ENCODE data around the gene MTX3. TPM values are rescaled to one million over a fixed set of nuclear protein-coding genes. Genes with fewer than 3 reads are reported as not detected.

The MTX3 gene
- total RNA-seq, 1 experiment from 2014 or later, result 22.7 TPM

- Mint-ChIP-seq H3K4me3 (ENCODE audit: low read depth, unreplicated experiment) (no peak overlapping the region), H3K4me1 (ENCODE audit: low read depth, unreplicated experiment) (peaks cover 13% of the 10 kb centered on the region), H3K36me3 (ENCODE audit: insufficient read depth, unreplicated experiment) (no peaks in the 10 kb centered on the region), H3K27me3 (ENCODE audit: unreplicated experiment) (peaks cover 54% of the 10 kb centered on the region), H3K27ac (ENCODE audit: unreplicated experiment) (no peak overlapping the region), H3K9me3 (ENCODE audit: low read depth, unreplicated experiment) (no peaks in the 10 kb centered on the region)
- no TSS peak for BruUV-seq (replicated peaks)
- DNase-seq, result no peak
- intact Hi-C loops (cut with micrococcal nuclease; ENCODE audit: unreplicated experiment), result no loop called here
- CTCF ChIA-PET, result no interaction called here
- TF ChIP-seq CTCF (IDR thresholded peaks at IDR 0.05; ENCODE audit: unreplicated experiment), result no peak
Observed at GRCh38 chr5:80031109-80031508, 40.0 kb upstream of the MTX3 start.

- Mint-ChIP-seq H3K36me3 (ENCODE audit: insufficient read depth, unreplicated experiment) (no peaks in the 10 kb centered on the region), H3K4me1 (ENCODE audit: low read depth, unreplicated experiment) (peaks cover 13% of the 10 kb centered on the region), H3K27me3 (ENCODE audit: unreplicated experiment) (peaks cover 18% of the 10 kb centered on the region), H3K27ac (ENCODE audit: unreplicated experiment) (no peak overlapping the region), H3K9me3 (ENCODE audit: low read depth, unreplicated experiment) (no peaks in the 10 kb centered on the region), H3K4me3 (ENCODE audit: low read depth, unreplicated experiment) (no peak overlapping the region)
- BruUV-seq (replicated peaks), result no TSS peak
- TF ChIP-seq CTCF (IDR thresholded peaks at IDR 0.05; ENCODE audit: unreplicated experiment), result no peak
- CTCF ChIA-PET, result interaction anchor here (0.6 to 0.7 kb wide), 2 partner anchors 50 to 278 kb away, joined by 3 read pairs; no protein-coding TSS in a partner anchor
- DNase-seq, result no peak
- intact Hi-C loops (cut with micrococcal nuclease; ENCODE audit: unreplicated experiment), result no loop called here
Observed at GRCh38 chr5:80026841-80027240, 35.8 kb upstream of the MTX3 start.

DNA sequence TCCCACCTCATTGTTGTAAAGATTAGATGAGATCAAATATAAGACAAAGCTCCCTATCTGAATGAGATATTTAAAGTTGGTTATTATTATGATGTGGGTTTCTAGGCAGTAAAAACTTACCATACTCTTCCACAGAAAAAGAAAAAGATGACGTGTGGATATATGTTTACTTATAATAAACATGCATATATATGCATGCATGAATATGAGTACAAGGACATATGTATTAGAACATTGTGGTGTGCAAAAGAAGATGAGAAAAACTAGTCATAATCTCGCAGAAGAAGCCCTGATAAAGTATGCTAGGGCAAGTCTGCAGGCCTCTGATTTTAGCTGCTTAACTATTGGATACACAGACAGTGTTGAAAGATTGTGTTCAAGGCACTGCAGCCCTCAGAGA is 34.0 kb upstream of the MTX3 start:
- Mint-ChIP-seq H3K4me1 (ENCODE audit: low read depth, unreplicated experiment) (peaks cover 13% of the 10 kb centered on the region), H3K4me3 (ENCODE audit: low read depth, unreplicated experiment) (no peak overlapping the region), H3K36me3 (ENCODE audit: insufficient read depth, unreplicated experiment) (no peaks in the 10 kb centered on the region), H3K9me3 (ENCODE audit: low read depth, unreplicated experiment) (no peaks in the 10 kb centered on the region), H3K27ac (ENCODE audit: unreplicated experiment) (no peak overlapping the region), H3K27me3 (ENCODE audit: unreplicated experiment) (peaks cover 18% of the 10 kb centered on the region)
- BruUV-seq (replicated peaks), result no TSS peak
- intact Hi-C loops (cut with micrococcal nuclease; ENCODE audit: unreplicated experiment), result no loop called here
- DNase-seq, result no peak
- TF ChIP-seq CTCF (IDR thresholded peaks at IDR 0.05; ENCODE audit: unreplicated experiment), result no peak
- CTCF ChIA-PET, result interaction anchor here (1.1 kb wide), 1 partner anchor 58 kb away, joined by 4 read pairs; no protein-coding TSS in a partner anchor

DNA sequence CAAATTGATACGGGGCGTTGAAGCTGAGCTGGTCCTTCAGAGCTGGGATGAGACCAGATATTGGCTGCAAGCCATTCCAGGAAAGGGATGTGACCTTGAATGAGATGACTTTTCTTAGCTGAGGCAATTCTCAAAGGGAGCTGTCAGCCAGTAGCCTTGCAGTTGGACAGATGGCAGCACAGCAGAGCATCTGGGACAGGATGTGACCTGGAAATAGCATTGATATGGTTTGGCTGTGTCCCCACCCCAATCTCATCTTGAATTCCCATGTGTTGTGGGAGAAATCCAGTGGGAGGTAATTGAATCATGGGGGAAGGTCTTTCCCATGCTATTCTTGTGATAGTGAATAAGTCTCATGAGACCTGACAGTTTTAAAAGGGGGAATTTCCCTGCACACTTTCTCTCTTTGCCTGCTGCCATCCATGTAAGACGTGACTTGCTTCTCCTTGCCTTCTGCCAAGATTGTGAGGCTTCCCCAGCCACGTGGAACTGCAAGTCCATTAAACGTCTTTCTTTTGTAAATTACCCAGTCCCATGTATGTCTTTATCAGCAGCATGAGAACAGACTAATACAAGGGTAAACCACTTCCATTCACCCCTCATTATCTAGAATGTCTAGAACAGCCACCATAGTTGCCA is 19.8 kb upstream of the MTX3 start:
- no TSS peak for BruUV-seq (replicated peaks)
- CTCF ChIA-PET, result no interaction called here

More for the DNA sequence above, 19.8 kb upstream of the MTX3 start:
- Mint-ChIP-seq H3K27me3 (ENCODE audit: unreplicated experiment) (no peaks in the 10 kb centered on the region), H3K36me3 (ENCODE audit: insufficient read depth, unreplicated experiment) (no peaks in the 10 kb centered on the region), H3K27ac (ENCODE audit: unreplicated experiment) (no peak overlapping the region), H3K4me1 (ENCODE audit: low read depth, unreplicated experiment) (no peaks in the 10 kb centered on the region), H3K4me3 (ENCODE audit: low read depth, unreplicated experiment) (no peak overlapping the region), H3K9me3 (ENCODE audit: low read depth, unreplicated experiment) (no peaks in the 10 kb centered on the region)
- intact Hi-C loops (cut with micrococcal nuclease; ENCODE audit: unreplicated experiment), result no loop called here
- no peak for TF ChIP-seq CTCF (IDR thresholded peaks at IDR 0.05; ENCODE audit: unreplicated experiment)
- no peak for DNase-seq

Measured in Calu3 (cell line).